Astrocyte of the hippocampus (primary cell): ENCODE data around the gene SLC22A17.
A peak's percentile ranks its signal among the peaks of the same experiment; 100 is the strongest.

ENCODE experiments used
- DNase-seq: peaks from one replicate; pipeline ENCODE4 v3.0.0; 2011; ENCODE audit warnings: low read depth, low spot score

Gene SLC22A17

GRCh38 chr14:23362200-23362599, 9.5 kb upstream of the SLC22A17 start:
- DNase-seq: peak; percentile 48

- no peak for DNase-seq
These were observed 9.1 kb upstream of the SLC22A17 start for GRCh38 chr14:23361763-23362162.

- peak; percentile 60 for DNase-seq
These were observed 8.6 kb upstream of the SLC22A17 start for GRCh38 chr14:23361320-23361719.

- DNase-seq: no peak
These were observed 7.8 kb upstream of the SLC22A17 start for GRCh38 chr14:23360496-23360895.

GRCh38 chr14:23359722-23360447, 7.2 kb upstream of the SLC22A17 start:
- no peak for DNase-seq

- no peak for DNase-seq
These were observed 6.5 kb upstream of the SLC22A17 start for GRCh38 chr14:23359167-23359626.

GRCh38 chr14:23358553-23359166, 6.0 kb upstream of the SLC22A17 start:
- DNase-seq: peak; percentile 9

- DNase-seq: no peak
These were observed 5.4 kb upstream of the SLC22A17 start for GRCh38 chr14:23358042-23358441.

GRCh38 chr14:23357261-23357660, 4.6 kb upstream of the SLC22A17 start:
- no peak for DNase-seq

- no peak for DNase-seq
These were observed 4.0 kb upstream of the SLC22A17 start for GRCh38 chr14:23356662-23357061.

GRCh38 chr14:23355871-23356435, 3.3 kb upstream of the SLC22A17 start:
- no peak for DNase-seq

GRCh38 chr14:23354990-23355389, 2.3 kb upstream of the SLC22A17 start:
- DNase-seq: no peak

GRCh38 chr14:23353433-23353780, 720 bp upstream of the SLC22A17 start:
- no peak for DNase-seq

GRCh38 chr14:23351681-23352505, 794 bp downstream of the SLC22A17 start:
- peak; percentile 51 for DNase-seq

GRCh38 chr14:23349156-23349845, 3.4 kb downstream of the SLC22A17 start:
- DNase-seq: no peak

GRCh38 chr14:23348297-23348655, 4.4 kb downstream of the SLC22A17 start:
- DNase-seq: no peak

- DNase-seq: no peak
These were observed 5.0 kb downstream of the SLC22A17 start for GRCh38 chr14:23347406-23348296.

- no peak for DNase-seq
These were observed 5.8 kb downstream of the SLC22A17 start for GRCh38 chr14:23346693-23347405.

GRCh38 chr14:23345987-23346692, 6.5 kb downstream of the SLC22A17 start:
- no peak for DNase-seq
